HG03159 (cell line): ENCODE results near the gene PCSK6.

Experiments used
- ATAC-seq: cut with Tn5 transposase; IDR thresholded peaks from one replicate; pipeline ENCODE4 v1.9.1; 2021; ENCODE audit warnings: mild to moderate bottlenecking, moderate library complexity; ENCODE audit not compliant: unreplicated experiment

The PCSK6 gene

DNA sequence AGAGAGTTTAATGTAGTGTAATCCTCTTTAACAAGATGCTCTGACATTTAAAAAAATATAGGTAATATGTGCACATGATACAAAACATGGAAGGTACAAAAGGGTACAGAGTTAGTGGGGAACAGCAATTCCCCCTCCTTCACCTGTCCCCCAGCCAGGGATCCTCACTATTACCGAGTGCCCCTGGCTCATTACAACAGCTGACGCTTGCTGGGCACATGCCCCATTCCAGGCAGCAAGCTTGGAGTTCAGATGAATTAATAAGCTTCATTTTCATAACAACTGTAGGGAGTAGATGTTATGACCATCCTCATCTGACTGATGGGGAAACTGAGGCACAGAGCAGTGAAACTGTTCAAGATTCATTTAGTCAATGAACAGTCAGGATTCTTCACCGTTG lies 41.2 kb downstream of the PCSK6 start:
- no peak for ATAC-seq

DNA sequence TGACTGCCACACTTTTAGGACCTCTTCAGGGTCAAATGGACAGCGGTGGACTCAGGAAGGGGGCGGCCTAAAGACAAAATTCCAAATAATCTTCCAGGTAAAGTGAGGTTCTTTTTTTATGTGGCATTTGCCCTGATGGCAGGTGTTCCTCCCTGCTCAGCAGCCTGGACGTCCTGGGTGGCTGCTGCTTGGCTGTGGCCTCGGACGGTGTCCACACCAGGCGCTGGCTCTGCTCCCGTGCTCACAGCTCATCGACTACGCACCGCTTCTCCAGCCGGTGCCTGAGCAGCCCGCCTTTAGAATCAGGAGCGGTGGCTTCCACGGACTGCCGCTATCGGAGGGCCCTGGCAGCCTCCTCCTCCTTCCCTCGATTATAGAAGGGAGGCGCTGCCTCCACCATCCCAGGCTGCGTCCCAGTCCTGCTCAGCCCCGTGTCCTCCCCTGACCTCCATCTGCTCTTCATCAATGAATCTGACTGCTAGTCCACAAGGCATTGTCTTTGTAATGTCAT lies 41.9 kb downstream of the PCSK6 start:
- no peak for ATAC-seq

- ATAC-seq, result no peak
These were observed 42.4 kb downstream of the PCSK6 start for GRCh38 chr15:101447168-101447533.

GRCh38 chr15:101446518-101447167 lies 42.9 kb downstream of the PCSK6 start:
- no peak for ATAC-seq

- no peak for ATAC-seq
These were observed 43.7 kb downstream of the PCSK6 start for GRCh38 chr15:101445562-101446517.

DNA sequence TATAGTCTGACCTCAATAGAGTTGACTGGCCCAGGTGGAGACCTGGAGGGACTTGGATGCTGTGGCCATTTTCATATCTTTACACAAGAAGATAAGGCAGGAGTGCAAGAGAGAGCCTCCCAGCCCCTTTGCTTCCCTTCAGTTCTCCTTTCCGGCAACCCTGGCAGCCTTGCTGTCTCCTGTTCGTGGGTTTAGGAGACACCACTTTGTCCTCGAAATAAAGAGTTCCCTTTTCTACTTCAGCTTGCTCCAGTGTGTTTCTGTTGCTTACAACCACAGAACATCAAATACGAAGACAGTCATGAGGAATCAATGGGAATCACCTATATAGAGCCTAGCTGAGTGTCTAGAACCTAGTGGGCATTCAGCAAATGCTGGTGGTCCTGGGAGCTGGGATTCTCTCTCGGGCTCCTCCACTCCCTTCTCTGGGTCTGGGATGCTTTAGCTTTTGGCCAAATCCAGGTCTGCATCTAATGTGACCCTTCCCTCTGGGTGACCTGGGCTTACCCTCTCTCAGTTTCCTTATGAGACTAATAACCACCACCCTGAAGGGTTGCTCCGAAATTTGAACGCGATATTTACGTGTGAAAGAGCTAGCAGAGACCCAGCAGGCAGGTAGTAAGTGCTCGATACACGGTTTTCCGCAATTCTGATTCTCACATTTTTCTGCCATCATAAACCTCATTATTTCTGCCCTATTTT lies 44.5 kb downstream of the PCSK6 start:
- ATAC-seq, result no peak

DNA sequence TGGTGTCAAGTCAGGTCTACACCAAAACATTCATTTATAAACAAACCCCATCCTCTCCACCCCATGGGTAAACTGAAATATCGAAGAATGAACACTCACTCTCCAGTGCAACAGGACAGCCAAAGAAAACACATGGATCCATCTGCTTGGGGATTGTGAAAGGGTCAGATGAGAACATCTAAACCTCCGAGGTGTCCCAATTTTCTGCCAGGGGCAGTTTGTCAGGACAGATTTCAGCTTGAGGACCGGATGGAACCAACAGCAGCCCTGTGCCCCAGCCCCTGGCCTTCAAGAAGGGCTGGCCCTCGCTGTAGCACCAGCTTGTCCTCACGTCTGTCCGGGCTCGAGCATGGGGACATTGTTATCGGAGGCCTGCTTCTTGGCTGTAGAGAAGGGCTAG lies 45.5 kb downstream of the PCSK6 start:
- ATAC-seq, result no peak

- ATAC-seq, result no peak
These were observed 47.2 kb downstream of the PCSK6 start for GRCh38 chr15:101442272-101442671.

DNA sequence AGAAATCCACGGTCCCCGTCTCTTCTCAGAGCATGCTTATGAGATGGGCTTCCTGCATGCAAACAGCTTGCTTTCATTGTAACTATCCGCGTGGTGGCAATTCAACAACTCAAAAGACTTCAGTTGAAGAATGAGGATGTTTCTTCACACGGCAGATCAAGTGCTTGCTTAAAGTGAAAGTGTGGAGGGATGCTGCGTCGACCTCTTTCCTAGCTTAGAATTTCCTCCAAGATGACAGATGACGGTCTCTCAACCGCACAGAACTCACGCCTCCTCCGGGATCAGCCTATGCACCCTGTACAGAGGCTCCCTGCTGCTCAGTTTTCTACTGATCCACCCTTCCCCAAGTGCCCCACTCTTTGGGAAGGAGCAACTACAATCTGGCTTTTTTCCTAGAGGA lies 47.8 kb downstream of the PCSK6 start:
- no peak for ATAC-seq

DNA sequence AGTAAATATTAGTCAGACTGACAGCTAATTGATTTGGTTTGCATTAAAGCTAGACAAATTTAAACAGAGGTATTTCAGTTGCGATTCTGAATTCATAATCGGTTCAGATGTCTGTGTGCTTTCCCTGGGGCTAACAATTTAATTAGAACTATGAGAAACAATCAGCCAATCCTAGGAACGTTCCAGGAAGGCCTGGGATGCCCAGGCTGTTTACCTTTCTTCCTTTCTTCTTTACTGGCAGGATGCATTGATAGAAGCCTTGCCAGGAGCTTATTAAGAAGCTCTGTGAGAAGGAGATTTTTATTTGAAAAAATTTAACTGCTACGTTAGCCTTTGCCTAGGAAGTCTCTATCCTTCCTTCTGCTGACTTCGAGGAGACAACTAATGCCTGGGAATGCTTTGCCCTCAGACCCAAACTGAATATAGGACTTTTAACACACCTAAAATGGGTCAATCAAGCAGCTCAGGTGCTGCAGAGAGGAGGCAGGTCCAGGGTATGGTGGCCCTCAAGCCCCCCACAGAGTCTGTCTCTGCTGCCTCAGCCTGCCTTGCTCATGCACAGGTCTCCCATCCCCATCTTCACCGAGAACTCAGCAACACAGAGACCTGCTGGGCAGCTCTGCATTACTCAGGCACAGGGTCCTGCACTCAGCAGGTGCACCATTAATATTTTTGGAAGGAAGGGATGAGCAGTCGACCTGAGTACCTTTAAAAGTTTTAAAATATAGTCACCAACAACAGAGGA lies 48.5 kb downstream of the PCSK6 start:
- no peak for ATAC-seq

- no peak for ATAC-seq
These were observed 49.6 kb downstream of the PCSK6 start for GRCh38 chr15:101439920-101440319.

DNA sequence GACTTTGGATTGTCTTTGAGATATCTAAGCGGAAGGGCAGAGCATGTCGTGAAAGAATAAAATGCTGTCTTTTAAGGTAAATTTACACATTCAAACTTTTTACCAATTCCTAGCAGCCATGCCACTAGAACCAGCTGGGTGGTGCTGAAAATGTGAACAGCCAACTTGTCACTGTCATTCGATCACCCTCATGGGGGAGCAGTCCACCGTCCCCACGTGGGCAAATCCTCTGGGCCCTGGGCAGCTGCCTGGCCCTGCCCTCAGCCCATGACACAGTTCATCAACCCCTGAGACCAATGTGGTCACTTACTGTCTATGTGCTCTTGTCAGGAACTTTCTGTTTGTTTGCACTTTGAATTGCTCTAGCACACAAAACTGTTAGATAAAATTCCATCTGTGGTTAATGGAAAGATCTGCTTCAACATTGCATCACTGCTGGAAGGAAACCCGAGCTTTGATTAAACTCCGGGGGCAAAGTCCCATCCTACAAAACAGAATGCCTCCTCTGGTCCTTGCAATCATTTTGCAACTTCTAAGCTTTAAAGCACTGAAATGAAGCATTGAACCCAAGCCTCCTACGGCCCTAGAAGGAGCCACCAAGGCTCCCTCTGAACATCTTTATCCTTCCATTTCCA lies 50.1 kb downstream of the PCSK6 start:
- no peak for ATAC-seq

GRCh38 chr15:101438482-101439284 lies 50.8 kb downstream of the PCSK6 start:
- no peak for ATAC-seq

DNA sequence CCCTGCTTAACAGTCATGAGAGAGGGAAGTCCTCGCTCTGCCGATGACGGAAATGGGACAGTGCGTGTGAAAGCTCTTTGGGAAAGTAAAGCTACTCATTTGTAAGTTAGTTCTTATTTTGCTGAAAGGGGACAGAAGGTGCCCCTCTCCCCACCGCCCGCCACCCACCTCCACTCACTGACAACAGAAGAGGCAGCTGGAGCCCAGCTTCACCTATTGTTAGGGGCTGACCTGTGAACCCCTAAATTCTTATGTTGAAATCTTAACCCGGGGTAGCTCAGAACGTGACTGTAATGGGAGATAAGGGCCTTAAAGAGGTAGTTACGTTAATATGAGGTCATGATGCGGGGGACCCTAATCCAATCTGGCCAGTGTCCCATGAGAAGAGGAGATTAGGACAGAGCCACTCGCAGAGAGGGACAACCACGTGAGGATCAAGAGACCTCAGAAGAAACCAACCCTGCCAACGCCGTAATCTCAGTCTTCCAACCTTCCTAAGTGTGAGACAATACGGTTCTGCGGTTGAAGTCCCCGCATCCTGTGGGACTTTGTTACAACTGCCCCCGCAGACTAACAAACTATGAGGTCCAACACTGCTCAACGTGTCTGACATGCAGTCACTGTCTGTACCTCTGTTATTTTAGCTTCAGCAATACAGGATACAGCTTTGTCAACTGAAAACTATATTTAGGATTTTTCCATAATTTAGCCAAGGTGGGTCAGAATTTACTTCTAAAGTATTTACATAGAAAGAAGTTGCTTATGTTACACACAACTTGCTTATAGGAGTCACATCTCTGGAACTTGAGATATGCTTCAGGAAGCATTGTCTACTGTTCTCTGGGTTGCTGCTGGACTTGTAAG lies 51.7 kb downstream of the PCSK6 start:
- ATAC-seq, result no peak

DNA sequence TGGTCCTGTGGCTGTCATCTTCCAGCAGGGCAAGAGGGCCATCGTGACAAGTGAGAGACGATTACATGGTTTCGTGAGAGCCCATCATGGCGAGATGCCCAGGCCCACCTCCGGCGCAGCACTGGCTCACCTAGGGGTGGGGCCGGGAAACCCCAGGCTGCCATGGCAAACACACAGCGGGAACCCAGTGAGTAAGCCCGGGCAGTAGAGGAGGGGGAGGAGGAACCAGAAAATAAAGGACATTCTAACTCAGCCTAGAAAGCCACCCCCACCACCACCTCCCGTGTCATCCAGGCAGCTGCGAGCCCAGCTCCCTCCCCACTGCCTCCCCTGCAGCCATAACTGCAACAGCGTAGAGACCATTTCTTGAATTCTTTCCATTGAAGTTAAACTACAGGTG lies 52.3 kb downstream of the PCSK6 start:
- no peak for ATAC-seq

- no peak for ATAC-seq
These were observed 53.0 kb downstream of the PCSK6 start for GRCh38 chr15:101436526-101436925.

- no peak for ATAC-seq
These were observed 53.7 kb downstream of the PCSK6 start for GRCh38 chr15:101435761-101436160.
